IPS-15b (cell line): ENCODE data around the gene TLR9.

Experiments
- H3K27me3 ChIP-seq: one replicate; pipeline ENCODE4 v1.6.1; 2013; ENCODE audit warnings: low read length; ENCODE audit not compliant: control insufficient read depth, insufficient read depth
- H3K36me3 ChIP-seq: one replicate; pipeline ENCODE4 v1.6.1; 2013; ENCODE audit warnings: low read length; ENCODE audit not compliant: control insufficient read depth, insufficient read depth
- H3K4me1 ChIP-seq: one replicate; pipeline ENCODE4 v1.6.1; 2013; ENCODE audit warnings: mild to moderate bottlenecking, low read length; ENCODE audit not compliant: control insufficient read depth, insufficient read depth
- H3K4me3 ChIP-seq: one replicate; pipeline ENCODE4 v1.5.1; 2013; ENCODE audit warnings: low read depth, low read length
- H3K9ac ChIP-seq: one replicate; pipeline ENCODE4 v1.6.1; 2013; ENCODE audit warnings: low read depth, mild to moderate bottlenecking, low read length
- H3K9me3 ChIP-seq: one replicate; pipeline ENCODE4 v1.6.1; 2013; ENCODE audit warnings: mild to moderate bottlenecking, low read length; ENCODE audit not compliant: control insufficient read depth, insufficient read depth

TLR9 gene

DNA sequence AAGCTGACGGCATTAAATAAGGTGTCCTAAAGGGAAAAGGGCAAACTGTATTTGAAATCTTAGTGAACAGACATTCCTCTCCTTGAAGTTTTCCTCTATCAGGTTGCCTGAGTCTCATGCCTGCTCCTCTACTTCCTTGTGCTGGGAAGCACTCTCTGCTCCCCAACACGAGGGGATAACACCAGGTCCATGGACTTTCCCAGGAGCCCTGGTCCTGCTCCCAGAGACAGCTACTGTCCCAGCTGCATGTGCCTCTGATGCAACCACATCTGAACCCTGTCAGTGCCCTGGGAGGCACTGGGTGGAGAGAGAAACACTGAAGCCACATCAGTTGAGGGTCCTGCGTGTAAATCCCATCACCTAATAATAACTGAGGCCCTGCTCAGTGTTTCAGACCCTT lies 7.4 kb downstream of the TLR9 start:
- H3K4me1 ChIP-seq: peaks cover 2% of the 10 kb centered on the region
- H3K27me3 ChIP-seq: no peaks in the 10 kb centered on the region
- H3K9me3 ChIP-seq: no peaks in the 10 kb centered on the region
- no peak overlapping the region for H3K4me3 ChIP-seq
- no peak overlapping the region for H3K9ac ChIP-seq
- H3K36me3 ChIP-seq: peaks cover 14% of the 10 kb centered on the region

DNA sequence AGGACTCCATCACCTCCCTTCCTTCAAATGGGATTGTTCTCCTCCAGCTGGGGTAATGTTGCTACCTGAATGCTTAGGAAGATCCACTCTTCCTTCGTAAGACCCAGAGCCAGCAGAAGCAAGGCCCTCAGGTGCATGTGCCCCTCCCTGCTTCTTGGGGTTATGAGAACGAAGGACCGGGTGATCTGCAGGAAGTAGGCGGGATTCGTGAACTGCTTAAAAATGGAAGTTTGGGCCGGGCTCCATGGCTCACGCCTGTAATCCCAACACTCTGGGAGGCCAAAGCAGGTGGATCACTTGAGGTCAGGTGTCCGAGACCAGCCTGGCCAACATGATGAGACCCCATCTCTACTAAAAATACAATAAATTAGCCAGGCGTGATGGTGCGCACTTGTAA lies 8.0 kb downstream of the TLR9 start:
- no peak overlapping the region for H3K9ac ChIP-seq

DNA sequence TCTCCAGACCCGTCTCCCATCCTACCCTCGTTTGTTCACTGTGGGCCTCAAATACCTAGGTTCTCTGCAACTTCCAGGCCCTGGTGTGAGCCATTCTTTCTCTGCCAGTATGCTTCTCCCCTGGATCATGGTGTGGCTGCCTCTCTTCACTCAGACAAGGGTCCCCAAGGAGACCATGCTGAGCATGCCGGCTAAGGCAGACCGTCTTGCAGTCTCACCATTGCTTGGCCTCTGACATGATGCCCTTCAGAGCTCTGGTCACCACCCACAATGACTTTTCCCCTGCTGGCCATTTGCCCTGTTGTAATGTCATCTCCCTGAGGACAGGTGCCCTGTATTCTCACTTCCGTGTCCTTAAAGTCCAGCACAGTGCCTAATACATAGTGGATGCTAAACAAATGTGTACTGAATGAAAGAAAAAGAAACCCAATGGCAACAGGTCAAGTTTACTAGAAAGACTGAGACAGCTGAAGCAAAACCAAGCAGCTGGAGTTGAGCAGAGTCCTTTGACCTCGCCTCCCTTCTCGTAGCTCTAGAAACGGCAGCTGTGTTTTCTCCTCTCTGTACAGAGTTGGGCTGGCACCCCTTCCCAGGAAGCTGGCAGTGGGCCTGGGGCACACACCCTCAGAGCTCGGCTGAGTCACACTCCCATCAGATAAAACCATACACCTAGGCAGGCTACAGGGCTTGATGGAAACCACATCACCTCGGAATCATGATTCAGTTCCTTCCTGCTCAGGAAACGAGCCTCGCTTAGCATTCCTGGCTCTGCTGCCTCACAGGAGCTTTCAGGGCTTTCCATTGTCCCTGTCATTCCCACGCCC lies 8.6 kb downstream of the TLR9 start:
- Histone ChIP-seq H3K36me3 (peaks cover 19% of the 10 kb centered on the region), H3K9me3 (no peaks in the 10 kb centered on the region), H3K4me1 (peaks cover 2% of the 10 kb centered on the region), H3K27me3 (no peaks in the 10 kb centered on the region), H3K4me3 (no peak overlapping the region), H3K9ac (no peak overlapping the region)

More for the DNA sequence above, 8.0 kb downstream of the TLR9 start:
- H3K4me3 ChIP-seq: no peak overlapping the region
- H3K27me3 ChIP-seq: no peaks in the 10 kb centered on the region
- H3K36me3 ChIP-seq: peaks cover 19% of the 10 kb centered on the region
- peaks cover 2% of the 10 kb centered on the region for H3K4me1 ChIP-seq
- H3K9me3 ChIP-seq: no peaks in the 10 kb centered on the region

DNA sequence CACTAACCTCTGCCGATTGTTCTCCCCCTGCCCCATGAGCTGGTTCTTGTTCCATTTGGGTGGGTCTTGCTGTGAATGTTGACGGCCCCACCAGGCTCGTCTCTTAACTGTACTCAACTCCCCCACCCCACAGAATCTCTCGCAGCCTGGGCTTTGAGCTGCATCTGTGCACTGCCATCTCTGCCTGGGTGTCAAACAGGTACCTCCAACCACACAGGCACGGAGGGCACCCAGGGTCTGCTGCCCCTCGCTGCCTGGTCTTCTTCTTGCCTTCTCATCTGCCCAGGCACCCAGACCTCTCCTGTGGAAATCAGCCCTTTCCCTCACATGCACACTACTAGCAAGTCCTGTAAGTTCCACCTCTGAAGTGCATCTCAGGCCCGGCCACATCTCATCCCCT lies 10.1 kb downstream of the TLR9 start:
- H3K27me3 ChIP-seq: no peaks in the 10 kb centered on the region
- no peak overlapping the region for H3K9ac ChIP-seq
- no peak overlapping the region for H3K4me3 ChIP-seq
- peaks cover 28% of the 10 kb centered on the region for H3K36me3 ChIP-seq
- no peaks in the 10 kb centered on the region for H3K9me3 ChIP-seq
- peaks cover 2% of the 10 kb centered on the region for H3K4me1 ChIP-seq

DNA sequence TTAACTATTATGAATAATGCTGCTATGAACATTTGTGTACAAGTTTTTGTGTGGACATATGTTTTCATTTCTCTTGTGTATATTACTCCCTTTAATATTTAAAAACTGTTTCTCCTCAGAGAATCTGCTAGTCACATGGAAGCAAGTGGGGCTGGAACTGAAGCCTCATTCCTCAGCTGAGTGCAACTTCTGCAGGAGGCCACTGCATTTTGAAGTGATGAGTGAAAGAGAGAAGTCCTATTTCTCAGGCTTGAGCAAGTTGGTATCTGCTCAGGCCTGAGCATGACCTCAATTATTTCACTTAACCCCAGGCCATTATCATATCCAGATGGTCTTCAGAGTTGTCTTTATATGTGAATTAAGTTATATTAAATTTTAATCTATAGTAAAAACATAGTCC lies 11.5 kb downstream of the TLR9 start:
- Histone ChIP-seq H3K9ac (no peak overlapping the region), H3K4me3 (no peak overlapping the region), H3K9me3 (no peaks in the 10 kb centered on the region), H3K36me3 (peaks cover 40% of the 10 kb centered on the region), H3K4me1 (peaks cover 2% of the 10 kb centered on the region), H3K27me3 (no peaks in the 10 kb centered on the region)

DNA sequence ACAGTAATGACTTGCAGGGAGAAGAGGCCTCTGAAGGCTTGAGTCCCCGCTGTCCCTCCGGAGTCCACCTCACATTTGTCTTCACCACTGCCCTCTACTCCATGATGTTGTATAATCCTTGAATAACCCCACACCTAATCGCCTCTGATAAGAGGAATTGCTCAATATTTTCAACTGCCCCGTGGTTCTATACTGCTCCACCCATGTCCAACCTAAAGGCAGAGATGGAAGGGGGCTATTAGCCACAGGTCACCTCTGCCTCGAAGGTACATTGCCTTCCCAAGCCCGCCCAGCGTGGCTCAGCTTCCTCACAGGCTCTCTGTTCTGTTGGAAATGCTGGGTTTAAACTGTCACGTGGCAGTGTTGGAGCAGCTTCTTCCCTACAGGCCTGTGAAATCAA lies 12.4 kb downstream of the TLR9 start:
- H3K4me1 ChIP-seq: no peaks in the 10 kb centered on the region
- no peaks in the 10 kb centered on the region for H3K27me3 ChIP-seq
- H3K9me3 ChIP-seq: no peaks in the 10 kb centered on the region
- H3K4me3 ChIP-seq: no peak overlapping the region
- peaks cover 49% of the 10 kb centered on the region for H3K36me3 ChIP-seq
- H3K9ac ChIP-seq: no peak overlapping the region

DNA sequence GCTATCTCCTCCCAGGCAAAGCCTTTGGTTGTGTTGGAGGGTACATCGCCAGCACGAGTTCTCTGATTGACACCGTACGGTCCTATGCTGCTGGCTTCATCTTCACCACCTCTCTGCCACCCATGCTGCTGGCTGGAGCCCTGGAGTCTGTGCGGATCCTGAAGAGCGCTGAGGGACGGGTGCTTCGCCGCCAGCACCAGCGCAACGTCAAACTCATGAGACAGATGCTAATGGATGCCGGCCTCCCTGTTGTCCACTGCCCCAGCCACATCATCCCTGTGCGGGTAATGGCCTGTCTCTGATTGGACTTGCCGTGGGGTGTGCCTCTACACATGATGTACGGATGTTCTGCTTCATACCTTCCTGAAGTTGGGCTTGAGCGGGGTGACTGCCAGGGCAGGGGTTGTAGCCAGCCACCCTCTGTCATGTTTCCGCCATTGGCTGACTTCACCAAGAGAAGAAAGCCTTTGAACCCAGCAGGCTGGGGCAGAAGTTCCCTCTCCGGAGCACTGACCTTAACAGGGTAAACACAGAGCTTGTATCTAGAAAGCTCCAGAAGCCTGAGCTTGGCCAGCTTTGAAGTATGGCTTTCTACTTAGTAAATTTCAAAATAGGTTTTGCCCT lies 14.1 kb downstream of the TLR9 start:
- Histone ChIP-seq H3K4me3 (no peak overlapping the region), H3K9me3 (no peaks in the 10 kb centered on the region), H3K36me3 (peaks cover 57% of the 10 kb centered on the region), H3K27me3 (no peaks in the 10 kb centered on the region), H3K9ac (no peak overlapping the region), H3K4me1 (no peaks in the 10 kb centered on the region)

DNA sequence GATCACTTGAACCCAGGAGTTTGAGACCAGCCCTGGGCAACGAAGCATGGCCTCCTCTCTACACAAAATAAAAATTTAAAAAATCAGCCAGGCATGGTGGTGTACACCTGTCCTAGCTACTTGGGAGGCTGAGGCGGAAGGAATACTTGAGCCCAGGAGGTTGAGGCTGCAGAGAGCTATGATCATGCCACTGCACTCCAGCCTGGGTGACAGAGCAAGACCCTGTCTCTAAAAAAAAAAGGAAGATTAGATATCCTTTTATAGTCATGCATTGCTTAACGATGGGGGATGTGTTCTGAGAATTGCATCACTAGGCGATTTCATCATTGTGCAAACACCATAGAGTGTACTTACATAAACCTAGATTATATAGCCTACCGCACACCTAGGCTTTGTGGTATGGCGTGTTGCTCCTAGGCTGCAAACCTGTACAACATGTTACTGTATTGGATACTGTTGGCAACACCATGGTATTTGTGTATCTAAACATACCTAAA lies 14.8 kb downstream of the TLR9 start:
- Histone ChIP-seq H3K4me3 (no peak overlapping the region), H3K4me1 (no peaks in the 10 kb centered on the region), H3K36me3 (peaks cover 61% of the 10 kb centered on the region), H3K27me3 (no peaks in the 10 kb centered on the region), H3K9me3 (no peaks in the 10 kb centered on the region), H3K9ac (no peak overlapping the region)

DNA sequence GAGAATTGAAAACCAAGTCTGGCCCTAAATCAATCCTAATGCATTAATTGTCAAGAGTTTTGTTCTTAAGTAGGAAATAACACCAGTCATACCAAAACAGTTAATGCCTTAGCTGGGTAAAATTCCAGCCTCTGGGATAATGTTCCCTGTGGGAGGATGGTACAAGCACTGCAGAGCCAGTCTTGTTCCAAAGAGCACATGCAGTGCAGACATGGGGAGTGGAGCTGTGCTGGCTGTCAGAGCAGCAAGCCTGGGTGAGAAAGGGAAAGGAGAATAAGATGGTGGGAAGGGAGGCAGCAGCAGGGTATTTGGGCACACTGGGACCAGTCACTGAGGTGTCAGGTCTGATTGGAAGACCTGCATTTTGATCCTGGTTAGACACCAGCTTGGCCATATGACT lies 15.4 kb downstream of the TLR9 start:
- H3K9me3 ChIP-seq: no peaks in the 10 kb centered on the region
- no peak overlapping the region for H3K9ac ChIP-seq
- H3K36me3 ChIP-seq: peaks cover 64% of the 10 kb centered on the region
- no peaks in the 10 kb centered on the region for H3K27me3 ChIP-seq
- H3K4me1 ChIP-seq: no peaks in the 10 kb centered on the region
- no peak overlapping the region for H3K4me3 ChIP-seq

DNA sequence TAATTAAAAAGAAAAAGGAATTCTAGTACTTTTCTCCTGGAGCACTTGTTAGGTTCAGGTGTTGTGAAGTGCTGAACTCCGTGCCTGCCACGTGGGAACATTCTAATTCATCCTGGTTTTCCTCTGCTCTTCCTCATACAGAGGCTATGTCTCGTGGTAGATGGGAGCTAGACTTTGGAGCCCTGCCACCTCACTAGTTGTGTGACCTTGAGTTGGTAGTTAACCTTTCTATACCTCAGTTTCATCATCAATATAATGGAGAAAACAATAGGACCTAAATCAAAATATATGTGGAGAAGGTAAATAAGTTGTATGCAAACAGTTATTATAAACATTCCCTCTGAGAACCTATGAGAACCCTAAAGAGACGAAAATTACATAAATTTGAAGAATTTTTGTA lies 16.9 kb downstream of the TLR9 start:
- no peak overlapping the region for H3K4me3 ChIP-seq
- H3K27me3 ChIP-seq: no peaks in the 10 kb centered on the region
- no peaks in the 10 kb centered on the region for H3K4me1 ChIP-seq
- no peaks in the 10 kb centered on the region for H3K9me3 ChIP-seq
- H3K9ac ChIP-seq: no peak overlapping the region
- H3K36me3 ChIP-seq: peaks cover 68% of the 10 kb centered on the region

DNA sequence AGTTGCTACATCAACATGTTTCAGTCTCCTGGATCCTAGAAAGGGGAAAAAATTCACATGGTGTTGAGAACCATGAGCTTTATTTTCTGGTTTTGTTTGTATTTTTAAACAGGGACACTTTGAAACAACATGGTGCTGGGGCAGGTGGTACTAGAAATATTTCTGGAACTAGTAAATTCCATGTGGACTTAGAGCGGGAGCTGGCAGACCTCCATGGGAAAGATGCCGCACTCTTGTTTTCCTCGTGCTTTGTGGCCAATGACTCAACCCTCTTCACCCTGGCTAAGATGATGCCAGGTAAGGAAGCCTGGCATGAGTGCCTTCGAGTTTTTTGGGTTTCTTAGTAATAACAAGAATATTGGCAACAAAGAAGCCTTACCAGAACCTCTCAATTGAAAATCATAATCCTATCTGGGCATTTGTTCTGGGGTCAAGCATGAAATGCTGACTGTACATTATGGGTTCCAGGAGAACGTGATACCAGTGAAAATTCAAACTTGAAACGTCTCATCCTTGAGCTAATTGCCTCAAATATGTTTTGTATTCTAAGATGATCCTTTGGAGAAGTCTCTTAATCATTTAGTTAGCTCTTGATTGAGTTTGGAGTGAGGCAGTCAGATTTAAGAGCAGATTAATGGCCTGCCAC lies 19.6 kb downstream of the TLR9 start:
- peaks cover 63% of the 10 kb centered on the region for H3K36me3 ChIP-seq
- H3K27me3 ChIP-seq: no peaks in the 10 kb centered on the region
- H3K9ac ChIP-seq: no peak overlapping the region
- no peaks in the 10 kb centered on the region for H3K4me1 ChIP-seq
- H3K4me3 ChIP-seq: no peak overlapping the region
- no peaks in the 10 kb centered on the region for H3K9me3 ChIP-seq
